ENCODE results near the gene MVB12A.
A peak's percentile ranks its signal among the peaks of the same experiment; 100 is the strongest.

Gene MVB12A

DNA sequence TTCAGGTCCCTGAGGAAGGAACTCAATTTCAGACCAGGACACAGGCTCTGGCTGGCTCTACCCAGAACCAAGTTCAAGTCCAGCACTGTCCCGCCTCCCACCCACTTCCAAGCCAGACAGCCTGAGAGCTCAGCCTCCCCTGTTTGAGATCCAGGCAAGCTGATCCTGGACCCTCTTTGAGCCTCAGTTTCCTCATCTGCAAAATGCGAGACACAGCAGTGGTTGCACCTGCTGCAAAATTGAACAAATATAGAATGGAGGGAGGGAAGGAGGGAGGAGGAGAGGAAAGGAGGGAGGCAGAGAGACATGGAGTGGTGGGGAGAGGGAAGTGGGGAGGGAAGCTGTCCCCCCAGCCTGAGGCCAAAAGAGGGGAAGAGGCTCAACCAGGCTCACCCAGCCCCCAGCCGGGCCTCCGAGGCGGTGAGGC, 27.9 kb downstream of the MVB12A start:
- DNase-seq = no peak

- DNase-seq = peak; percentile 80
Measured at GRCh38 chr19:17448131-17448967, 28.5 kb downstream of the MVB12A start, which contains the start of gene TMEM221. TSS of gene TMEM221 (minus strand) at chr19:17448668. CDS start at chr19:17448462, 206 bp downstream.

DNA sequence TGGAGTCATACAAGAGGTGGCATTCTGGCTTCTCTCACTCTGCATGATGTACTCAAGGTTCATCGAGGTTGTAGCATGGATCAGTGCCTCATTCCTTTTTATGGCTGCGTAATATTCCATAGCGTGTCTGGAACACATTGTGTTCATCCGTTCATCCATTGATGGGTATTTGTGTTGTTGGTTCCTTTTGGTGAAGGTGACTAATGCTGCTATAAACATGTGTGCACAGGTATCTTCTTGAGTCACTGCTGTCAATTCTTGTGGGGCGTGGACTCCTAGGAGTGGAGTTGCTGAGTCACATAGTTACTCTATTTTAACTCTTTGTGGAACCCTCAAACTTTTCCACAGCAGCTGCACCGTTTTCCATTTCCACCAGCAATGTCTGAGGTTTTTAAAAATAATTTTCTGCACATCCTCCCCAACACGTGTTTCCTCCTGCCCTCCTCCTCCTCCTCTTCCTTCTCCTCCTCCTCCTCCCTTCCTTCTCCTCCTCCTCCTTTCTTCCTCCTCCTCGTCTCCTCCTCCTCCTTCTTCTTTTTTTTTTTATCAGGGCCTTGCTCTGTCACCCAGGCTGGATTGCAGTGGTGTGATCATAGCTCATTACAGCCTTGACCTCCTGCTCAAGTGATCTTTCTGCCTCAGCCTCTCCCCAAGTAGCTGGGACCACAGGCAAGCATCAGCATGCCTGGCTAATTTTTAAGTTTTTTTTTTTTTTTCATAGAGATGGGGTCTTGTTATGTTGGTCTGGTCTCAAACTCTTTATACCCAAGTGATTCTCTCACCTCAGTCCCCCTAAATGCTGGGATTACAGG, 30.6 kb downstream of the MVB12A start:
- DNase-seq = no peak

DNA sequence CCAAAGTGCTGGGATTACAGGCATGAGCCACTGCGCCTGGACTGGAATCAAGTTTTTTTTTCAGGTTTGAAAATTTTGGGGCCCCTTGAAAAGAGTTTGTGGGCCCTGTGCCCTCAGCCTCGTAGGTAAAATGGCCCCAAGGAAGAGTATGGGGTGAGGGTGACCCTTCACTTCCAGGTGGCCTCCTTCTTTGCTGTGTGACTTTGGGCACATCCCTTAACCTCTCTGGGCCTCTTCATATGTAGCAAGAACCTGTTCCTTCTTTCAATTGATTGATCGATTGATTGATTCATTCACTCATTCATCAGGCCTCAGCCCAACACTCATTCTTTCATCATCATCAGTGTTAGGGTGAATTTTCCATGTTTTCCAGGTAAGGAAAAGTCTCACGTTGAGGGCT, 32.0 kb downstream of the MVB12A start:
- DNase-seq = no peak

DNA sequence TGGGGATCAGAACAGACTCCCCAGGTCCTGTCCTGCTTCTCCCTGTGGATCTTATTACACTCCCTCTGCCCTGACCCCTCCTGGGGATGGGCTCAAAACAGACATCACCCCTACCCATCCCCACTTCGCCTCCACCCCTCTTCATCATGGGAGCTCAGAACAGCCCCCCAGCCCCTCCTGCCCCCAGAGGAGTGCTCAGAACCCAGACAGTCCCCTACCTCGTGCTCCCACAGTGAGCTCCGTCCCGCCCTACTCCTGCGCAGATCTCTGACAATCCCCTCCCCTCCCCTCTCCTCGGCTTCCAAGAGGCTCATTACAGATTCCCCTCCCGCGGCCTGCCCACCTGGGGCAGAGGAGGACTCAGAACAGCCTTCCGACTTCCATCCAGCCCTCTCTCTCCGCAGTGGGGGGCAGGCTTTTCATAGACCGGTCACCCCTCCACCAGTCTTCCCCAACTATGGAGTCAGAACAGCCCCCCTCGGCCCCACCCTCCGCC, 34.8 kb downstream of the MVB12A start:
- no peak for DNase-seq

GRCh38 chr19:17455308-17456123, 35.7 kb downstream of the MVB12A start:
- DNase-seq = no peak

DNA sequence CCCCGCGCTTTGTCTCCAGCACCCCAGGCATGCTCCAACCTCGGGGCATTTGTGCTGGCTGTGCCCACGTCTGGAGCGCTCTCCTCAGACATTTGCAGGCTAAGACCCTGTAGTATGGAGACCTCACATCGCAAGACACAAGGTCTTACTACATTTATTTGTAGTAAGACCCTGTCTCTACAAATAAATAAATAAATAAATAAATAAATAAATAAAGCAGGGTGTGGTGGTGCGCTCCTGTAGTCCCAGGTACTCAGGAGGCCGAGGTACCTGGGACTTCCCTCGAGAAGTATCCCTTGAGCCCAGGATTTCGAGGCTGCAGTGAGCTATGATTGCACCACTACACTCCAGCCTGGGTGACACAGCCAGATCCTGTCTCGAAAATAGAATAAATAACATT, 36.3 kb downstream of the MVB12A start:
- no peak for DNase-seq

DNA sequence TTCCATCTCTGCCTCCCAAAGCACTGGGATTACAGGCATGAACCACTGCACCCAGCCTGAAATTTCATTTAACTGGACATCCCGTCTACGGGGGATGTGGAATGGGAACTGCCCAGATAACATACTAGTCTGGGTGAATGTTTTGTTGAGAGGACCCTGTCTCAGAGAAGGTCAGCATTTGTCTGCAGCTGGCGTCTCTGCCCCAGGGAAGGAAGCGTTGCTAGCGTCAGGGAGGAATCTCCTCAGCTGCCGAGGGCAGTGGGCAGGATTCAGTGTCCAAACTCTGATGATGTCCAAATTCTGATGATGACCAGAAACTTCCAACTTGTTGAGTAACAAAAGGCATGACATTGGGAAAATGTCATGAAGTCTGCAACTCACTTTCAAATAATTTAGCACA, 37.8 kb downstream of the MVB12A start:
- no peak for DNase-seq

DNA sequence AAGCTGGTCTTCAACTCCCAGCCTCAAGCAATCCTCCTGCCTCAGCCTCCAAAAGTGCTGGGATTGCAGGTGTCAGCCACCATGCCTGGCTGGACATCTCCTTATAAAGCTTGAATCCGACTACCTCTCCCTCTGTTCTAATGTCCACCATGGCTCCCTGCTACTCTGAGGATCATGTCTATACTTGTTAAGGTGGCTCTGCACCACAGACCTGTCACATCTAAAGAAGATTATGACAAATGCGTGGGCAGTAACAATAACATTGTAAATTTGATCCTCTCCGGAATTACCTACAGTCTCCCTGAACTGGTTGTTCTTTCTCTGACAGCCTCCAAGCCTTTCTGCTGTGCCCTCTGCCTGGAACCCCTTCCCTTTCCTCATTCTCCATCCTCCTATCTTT, 39.1 kb downstream of the MVB12A start:
- DNase-seq = no peak

DNA sequence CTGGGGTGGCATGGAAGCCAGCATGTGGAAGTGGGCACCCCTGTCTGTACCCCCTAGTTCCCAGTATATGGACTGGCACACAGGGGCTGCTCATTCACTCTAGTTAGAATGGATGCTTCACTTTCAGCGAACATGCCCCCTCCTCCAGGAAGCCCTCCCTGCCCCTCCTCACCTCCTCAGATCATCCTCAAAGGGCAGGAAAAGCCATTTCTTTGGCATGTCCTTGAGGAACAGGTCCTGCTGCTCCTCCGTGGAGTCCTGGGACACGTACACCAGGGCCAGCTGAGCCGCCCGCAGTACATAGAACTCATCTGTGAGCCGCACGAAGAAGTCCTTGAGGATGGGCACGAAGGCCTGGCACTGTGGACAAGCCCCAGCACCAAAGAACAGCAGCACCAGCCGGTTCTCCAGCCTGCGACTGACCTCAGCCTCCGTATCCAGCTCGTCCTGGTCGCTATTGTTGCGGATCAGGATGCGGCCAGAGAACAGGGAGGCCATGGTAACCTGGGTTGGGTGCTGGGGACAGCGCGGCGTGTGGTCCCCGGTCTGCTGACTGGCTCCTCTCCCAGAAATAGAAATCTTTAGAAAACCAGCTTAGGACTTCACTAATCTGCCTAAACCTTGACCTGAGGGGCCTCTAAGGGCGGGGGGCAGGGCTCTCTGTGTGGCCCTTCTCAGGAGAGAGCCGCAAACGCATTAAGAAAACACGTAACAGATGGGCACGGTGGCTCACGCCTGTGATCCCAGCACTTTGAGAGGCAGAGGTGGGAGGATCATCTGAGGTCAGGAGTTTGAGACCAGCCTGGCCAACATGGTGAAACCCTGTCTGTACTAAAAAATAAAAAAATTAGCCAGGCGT, 40.8 kb downstream of the MVB12A start, which contains the start of gene NXNL1:
Gene NXNL1, minus strand, starts transcription at position 555 of the 859 bp plus-strand sequence. Its CDS starts 57 bp downstream, at position 498.
- no peak for DNase-seq

DNA sequence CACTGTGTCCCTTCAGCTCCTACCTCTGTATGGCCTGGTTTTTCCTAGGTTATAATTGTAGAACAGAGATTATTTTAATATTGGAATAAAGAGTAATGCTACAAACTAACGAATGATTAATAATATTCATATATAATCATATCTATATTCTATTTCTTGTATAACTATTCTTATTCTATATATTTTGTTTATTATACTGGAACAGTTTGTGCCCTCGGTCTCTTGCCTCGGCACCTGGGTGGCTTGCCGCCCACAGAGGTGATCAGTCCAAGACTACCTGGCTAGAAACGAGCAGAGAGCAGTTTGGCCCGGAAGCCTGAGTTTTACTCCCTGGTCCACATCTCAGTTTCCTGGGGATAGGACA, 46.6 kb downstream of the MVB12A start:
- no peak for DNase-seq

GRCh38 chr19:17467471-17468301, 47.8 kb downstream of the MVB12A start:
- no peak for DNase-seq

DNA sequence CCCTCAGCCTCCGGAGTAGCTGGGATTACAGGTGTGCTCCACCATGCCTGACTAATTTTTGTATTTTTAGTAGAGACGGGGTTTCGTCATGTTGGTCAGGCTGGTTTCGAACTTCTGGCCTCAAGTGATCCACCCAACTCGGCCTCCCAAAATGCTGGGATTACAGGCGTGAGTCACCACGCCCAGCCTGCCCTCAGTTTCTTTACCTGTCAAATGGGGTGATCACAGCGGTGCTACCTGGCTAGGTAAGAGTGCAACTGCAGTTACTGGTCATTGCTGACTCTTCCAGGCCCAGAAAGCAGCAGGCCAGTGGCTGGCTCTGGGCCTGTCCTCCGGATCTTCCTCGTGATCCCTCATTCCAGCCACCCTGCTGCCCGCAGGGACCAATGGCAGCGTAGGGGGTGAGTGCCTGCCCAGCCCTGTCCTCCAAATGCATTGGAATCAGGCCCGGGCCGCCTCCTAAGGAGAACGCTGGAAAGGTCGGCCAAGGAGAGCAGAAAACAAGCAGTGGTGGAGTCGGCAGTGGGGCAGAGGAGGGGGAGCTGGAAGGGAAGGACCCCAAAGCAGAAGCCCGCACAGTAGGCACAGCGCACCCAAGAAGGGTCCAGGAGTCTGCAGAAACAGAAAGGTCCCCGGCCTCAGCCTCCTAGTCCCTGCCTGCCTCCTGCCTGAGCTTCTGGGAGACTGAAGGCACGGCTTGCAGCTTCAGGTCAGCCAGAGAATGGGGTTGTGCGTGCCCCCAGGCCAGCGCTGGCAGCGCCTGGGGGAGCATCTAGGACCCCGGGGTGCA, 48.6 kb downstream of the MVB12A start:
- no peak for DNase-seq

DNA sequence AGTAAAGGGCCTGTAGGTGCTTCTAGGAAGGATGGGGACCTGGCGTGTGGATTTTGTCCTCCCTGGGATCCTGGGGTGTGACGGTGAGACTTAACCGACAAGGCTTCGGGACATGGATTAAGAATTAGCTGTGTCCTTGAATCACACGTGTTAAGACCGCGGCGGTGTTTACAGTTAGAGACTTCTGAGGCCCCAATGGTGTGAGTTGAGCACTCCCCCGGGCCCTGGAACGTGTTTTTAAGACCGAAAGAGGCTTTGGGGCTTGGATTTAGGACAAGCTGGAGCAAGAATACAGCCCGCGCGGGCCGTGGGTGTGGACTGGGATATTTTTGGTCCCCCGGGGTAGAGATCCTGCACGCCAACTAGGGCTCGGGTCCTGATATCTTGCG, 49.2 kb downstream of the MVB12A start:
- DNase-seq = no peak

DNA sequence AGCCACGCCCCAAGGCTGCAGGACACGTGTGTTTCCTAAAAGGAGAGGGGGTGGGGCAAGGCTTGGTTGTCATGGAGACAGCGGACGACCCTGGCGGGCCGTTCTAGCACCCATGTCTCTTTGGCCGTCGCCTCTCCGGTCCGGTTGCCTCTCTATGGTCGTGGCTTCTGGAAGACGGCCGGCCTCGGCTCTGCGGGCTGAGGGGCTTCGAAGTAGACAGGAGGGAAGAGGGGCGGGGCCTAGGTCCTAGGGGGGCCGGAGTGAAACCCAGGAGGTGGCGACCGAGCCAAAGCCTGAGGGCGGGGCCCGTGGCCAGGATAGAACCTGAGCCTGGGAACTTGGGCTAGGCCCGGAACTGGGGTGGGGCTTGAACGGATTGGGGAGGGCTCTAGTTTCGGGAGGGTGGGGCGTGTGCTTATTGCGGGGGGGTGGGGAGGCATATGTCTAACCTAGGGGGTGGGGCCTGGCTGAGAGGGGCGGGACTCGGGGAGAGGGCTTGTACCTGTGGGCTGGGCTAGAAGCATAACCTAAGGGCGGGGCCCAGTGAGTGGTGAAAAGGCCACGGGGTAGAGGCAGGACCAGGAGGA, 49.7 kb downstream of the MVB12A start:
- peak; percentile 90 for DNase-seq

GRCh38 chr19:17470068-17470841, 50.4 kb downstream of the MVB12A start, which contains the start of gene SLC27A1:
TSS of gene SLC27A1 (plus strand) at chr19:17470524. CDS start at chr19:17470541, 17 bp downstream.
- DNase-seq = peak; percentile 93

- no peak for DNase-seq
Measured at GRCh38 chr19:17471410-17472125, 51.7 kb downstream of the MVB12A start.

- DNase-seq = no peak
Measured at GRCh38 chr19:17473041-17473440, 53.2 kb downstream of the MVB12A start.

Data from activated CD8-positive, alpha-beta memory T cell treated with anti-CD3 and anti-CD28 coated beads, Interleukin-2, amount 50 U/mL, for 48 hours (primary cell).